DMS 273 (cell line): ENCODE measurements around the gene TLR4.

Experiments
- DNase-seq: peaks from one replicate; lab custom pipeline; 2025; ENCODE audit not compliant: unreplicated experiment; lab: John Stamatoyannopoulos, UW

Gene TLR4

GRCh38 chr9:117704024-117704575 is at the start of gene TLR4:
TLR4 (plus strand) TSS chr9:117704403; CDS start chr9:117704473, 70 bp downstream.
- no peak for DNase-seq

DNA sequence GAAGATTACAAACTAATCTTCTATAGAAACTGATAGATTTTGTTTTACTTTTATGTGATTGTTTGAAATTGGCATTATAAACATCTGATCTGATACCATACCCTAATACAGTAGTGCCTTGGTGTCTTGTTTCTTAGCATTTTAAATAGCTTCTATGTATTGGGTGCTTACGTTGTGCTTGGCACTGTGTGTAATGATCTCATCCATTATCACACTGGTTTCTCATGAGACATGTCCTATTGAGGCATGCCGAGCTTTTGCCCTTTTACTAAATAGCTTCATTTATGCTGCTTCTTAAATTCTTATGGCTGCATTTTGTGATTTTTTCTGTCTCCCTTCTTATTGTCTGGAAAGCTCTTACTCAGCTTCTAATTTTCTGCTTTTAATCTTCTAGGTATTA is 48.2 kb upstream of the TLR4 start:
- DNase-seq = peak; percentile 19

- no peak for DNase-seq
These were observed 41.6 kb upstream of the TLR4 start for GRCh38 chr9:117662651-117663050.

GRCh38 chr9:117664419-117664818 is 39.8 kb upstream of the TLR4 start:
- DNase-seq = no peak

- DNase-seq = no peak
These were observed 38.4 kb upstream of the TLR4 start for GRCh38 chr9:117665601-117666385.

DNA sequence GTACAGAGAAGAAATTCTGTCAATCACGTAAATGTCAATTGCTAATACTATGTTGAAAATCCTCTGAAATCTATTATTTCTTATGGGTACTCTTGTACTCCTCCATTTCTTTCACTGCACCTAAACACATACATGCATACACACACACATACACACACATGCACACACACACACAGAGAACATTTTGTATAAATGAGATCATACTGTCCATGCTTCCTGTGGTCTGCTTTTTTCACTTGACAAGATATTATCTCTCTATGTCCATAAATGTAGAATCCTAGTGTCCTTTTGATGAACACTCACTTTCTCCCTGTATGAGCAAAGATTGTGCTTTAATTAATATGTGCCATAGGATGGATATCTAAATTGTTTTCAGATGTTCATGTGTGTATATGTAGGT is 32.7 kb upstream of the TLR4 start:
- DNase-seq = no peak

- no peak for DNase-seq
These were observed 31.8 kb upstream of the TLR4 start for GRCh38 chr9:117672369-117672768.

DNA sequence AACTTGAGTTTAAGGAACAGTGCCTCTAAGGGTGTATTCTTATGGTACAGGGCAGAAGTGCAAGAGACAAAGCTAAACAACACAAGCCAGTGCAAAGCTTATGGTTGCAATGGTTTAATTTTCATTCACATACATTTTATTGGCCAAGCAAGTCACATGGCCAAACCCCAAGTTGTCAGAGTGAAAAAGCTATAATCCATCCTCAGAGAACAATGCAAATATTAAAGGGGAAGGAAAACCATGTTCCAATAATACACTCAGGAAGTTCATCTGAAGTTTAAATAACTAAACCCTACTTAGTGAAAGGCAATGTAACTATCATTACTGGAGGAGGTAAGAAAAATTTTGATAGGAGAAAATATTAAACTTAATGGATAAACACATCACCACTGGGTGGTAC is 26.6 kb upstream of the TLR4 start:
- no peak for DNase-seq

- DNase-seq = no peak
These were observed 25.3 kb upstream of the TLR4 start for GRCh38 chr9:117678871-117679270.

GRCh38 chr9:117679416-117679815 is 24.8 kb upstream of the TLR4 start:
- no peak for DNase-seq

- no peak for DNase-seq
These were observed 22.3 kb upstream of the TLR4 start for GRCh38 chr9:117681888-117682287.

GRCh38 chr9:117682955-117683710 is 21.1 kb upstream of the TLR4 start:
- no peak for DNase-seq

- DNase-seq = no peak
These were observed 16.7 kb upstream of the TLR4 start for GRCh38 chr9:117687532-117687931.

- DNase-seq = no peak
These were observed 12.8 kb upstream of the TLR4 start for GRCh38 chr9:117691367-117691766.

DNA sequence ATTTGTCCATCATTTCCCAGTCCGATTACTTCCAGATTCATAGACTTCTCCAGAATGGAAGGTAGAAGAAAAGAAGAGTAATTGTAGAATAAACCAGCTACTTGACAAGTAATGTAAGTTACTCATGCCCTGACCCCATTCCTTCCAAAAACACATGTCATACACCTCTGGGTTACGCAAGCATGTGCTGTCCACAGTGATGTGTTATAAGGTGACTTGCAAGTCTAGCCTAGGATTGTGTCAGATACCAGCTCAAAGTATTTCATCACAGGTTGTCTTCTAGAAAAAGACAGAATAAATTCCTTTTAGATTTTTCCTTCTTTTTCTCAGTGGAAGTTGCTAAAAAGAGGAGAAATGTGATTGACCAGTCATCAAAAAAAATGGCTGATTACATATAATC is 8.0 kb upstream of the TLR4 start:
- no peak for DNase-seq

DNA sequence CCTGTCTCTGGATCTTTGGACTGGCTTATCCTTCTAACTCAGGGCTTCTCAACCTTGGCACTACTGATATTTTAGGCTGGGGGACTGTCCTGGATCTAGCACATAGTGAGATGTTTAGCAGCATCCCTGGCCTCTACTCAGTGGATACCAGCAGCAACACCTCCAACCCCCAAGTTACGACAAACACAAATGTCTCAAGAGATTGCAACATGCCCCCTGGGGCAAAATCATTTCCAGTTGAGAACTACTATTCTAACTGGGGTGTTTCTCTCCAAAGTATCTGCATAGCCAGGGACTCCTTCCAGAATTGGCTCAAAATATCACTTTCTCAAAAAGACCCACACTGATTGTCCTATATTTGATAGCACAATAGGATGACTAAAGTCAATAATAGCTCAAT is 7.2 kb upstream of the TLR4 start:
- no peak for DNase-seq

DNA sequence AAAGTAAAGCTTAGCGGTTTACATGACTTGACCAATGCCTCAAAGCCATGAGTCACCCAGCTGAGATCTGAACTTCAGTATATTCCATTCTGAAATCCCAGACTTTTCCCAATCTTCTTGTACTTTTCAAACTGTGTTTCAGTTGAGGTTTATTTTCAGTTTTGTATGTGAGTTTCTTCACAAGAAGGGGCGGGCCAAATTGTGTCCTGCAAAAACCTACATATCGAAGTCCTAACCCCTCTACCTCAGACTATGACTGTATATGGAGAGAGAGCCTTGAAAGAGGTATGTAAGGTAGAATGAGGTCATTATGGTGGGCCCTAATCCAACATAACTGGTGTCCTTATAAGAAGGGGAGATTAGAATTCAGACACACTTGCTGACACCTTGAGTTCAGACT is 666 bp upstream of the TLR4 start:
- DNase-seq = no peak

DNA sequence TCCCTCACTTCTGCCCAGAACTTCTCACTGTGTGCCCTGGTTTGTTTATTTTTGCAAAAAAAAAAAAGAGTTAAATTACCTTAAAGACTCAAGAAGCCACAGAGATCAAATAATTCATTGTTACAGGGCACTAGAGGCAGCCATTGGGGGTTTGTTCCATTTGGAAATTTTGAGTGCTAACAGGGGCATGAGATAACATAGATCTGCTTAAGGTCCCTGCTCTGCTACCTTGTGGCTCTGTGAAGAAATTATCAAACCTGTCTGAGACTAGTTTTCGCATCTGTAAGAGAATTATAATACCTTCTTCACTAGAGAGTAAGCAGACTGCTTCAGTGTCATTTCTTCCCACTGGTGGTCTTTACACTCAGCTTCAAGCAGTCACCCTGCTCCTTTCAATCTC is 394 bp downstream of the TLR4 start:
- DNase-seq = no peak

- DNase-seq = no peak
These were observed 1.2 kb downstream of the TLR4 start for GRCh38 chr9:117705386-117705785.

DNA sequence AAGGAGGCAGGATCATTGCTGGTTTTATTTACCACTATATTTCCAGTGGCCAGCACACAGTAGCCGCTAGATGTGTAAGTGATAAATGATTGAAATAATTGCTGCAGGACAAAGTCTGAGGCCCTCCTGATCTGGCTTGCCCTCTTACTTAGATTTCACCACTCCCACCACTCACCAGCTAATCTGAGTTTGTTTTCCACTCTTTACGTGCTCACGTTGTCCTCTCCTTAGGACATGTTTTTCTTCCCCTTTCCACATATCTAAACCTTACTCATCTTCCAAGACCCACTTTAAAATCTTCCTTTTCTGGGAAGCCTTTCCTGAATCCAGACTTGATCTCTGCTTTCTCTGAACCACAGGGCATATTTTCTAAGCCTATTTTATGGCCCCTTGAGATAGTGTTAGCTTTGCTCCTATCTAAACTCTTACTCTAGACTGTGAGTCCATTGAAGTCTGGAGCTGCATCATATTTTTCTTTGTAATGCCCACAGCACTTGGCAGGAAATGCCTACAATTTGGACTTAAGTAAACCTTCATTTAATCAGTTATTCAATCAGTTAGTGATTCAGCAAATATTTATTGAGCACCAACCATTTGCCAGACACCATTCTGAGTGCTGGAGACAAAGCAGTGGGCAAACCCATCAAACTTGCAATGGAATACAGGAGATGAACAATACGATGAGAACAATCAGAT is 2.4 kb downstream of the TLR4 start:
- no peak for DNase-seq

GRCh38 chr9:117707561-117707960 is 3.4 kb downstream of the TLR4 start:
- DNase-seq = no peak

DNA sequence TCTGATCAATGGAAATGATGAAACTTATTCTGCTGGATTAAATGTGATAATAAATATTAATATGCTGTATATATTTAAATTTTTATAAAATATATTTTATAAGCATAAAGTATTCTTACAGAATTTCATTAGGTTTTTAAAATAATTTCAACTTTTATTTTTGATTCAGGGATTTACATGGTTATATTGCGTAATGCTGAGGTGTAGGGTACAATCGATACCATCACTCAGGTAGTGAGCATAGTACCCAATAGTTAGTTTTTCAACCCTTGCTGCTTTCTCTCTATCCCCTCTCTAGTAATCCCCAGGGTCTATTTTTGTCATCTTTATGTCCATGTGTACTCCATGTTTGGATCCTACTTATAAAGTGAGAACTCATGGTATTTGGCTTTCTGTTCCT is 5.7 kb downstream of the TLR4 start:
- no peak for DNase-seq
